WERI-Rb-1 (cell line): ENCODE measurements around the gene MITF.
A peak's percentile ranks its signal among the peaks of the same experiment; 100 is the strongest.
"Not testable (repeated sequence)": the region's sequence is repeated elsewhere in the genome, so short reads cannot be mapped to it uniquely, and the experiment has no call there.

Experiments
- DNase-seq: peaks from one replicate; pipeline ENCODE4 v3.0.0-alpha.2; 2020
- H3K27ac ChIP-seq: fragments of 250-450 bp; sonication (Bioruptor Pico); 2 replicates; pipeline ENCODE4 v1.5.1; 2020; ENCODE audit warnings: mild to moderate bottlenecking, moderate library complexity
- H3K27me3 ChIP-seq: fragments of 250-450 bp; sonication (Bioruptor Pico); 2 replicates; pipeline ENCODE4 v1.5.1; 2021; ENCODE audit warnings: mild to moderate bottlenecking, low read depth, moderate library complexity; ENCODE audit not compliant: insufficient read depth, severe bottlenecking
- H3K36me3 ChIP-seq: fragments of 250-450 bp; sonication (Bioruptor Pico); 2 replicates; pipeline ENCODE4 v1.5.1; 2020; ENCODE audit warnings: mild to moderate bottlenecking, moderate library complexity
- H3K4me3 ChIP-seq: 2 replicates; pipeline ENCODE4 v1.5.1; 2011; ENCODE audit warnings: low read depth, mild to moderate bottlenecking, control low read depth, low read length
- H3K9me3 ChIP-seq: fragments of 250-450 bp; sonication (Bioruptor Pico); 2 replicates; pipeline ENCODE4 v1.5.1; 2021; ENCODE audit warnings: mild to moderate bottlenecking, moderate library complexity; ENCODE audit not compliant: severe bottlenecking
- TF ChIP-seq, protein P1 (sequence below): IDR thresholded peaks from 2 replicates; pipeline ENCODE4 v1.5.1; 2011; ENCODE audit warnings: low read depth, mild to moderate bottlenecking, control low read depth, inconsistent platforms, low read length

MITF gene

DNA sequence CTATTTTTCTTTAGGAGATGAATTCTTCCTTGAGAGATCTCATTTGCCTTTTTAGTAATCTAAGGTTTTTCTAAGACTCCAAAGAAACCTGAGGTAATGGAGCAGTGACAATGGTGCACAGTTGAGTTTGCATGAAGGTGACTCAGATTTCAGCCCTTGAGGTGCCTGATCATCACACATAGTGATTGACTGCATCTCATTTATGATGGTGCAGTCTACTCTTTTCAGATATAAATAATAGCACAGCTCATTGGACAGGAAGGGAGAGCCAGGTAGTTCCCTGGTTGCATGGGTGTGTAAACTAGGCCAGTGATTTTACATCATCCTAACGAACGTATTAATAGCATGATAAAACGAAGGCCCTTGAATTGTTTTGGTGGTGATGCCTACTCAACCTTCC, 174.2 kb downstream of the MITF start:
- no peak for DNase-seq
- TF ChIP-seq, protein P1, sequence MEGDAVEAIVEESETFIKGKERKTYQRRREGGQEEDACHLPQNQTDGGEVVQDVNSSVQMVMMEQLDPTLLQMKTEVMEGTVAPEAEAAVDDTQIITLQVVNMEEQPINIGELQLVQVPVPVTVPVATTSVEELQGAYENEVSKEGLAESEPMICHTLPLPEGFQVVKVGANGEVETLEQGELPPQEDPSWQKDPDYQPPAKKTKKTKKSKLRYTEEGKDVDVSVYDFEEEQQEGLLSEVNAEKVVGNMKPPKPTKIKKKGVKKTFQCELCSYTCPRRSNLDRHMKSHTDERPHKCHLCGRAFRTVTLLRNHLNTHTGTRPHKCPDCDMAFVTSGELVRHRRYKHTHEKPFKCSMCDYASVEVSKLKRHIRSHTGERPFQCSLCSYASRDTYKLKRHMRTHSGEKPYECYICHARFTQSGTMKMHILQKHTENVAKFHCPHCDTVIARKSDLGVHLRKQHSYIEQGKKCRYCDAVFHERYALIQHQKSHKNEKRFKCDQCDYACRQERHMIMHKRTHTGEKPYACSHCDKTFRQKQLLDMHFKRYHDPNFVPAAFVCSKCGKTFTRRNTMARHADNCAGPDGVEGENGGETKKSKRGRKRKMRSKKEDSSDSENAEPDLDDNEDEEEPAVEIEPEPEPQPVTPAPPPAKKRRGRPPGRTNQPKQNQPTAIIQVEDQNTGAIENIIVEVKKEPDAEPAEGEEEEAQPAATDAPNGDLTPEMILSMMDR, result no peak

GRCh38 chr3:69914395-69914794, 175.1 kb downstream of the MITF start:
- Histone ChIP-seq H3K9me3 (no peaks in the 10 kb centered on the region), H3K4me3 (no peak overlapping the region), H3K27me3 (no peaks in the 10 kb centered on the region), H3K36me3 (no peaks in the 10 kb centered on the region), H3K27ac (no peak overlapping the region)
- TF ChIP-seq, protein P1, result no peak
- DNase-seq, result no peak

More for the DNA sequence above, 174.2 kb downstream of the MITF start:
- Histone ChIP-seq H3K4me3 (no peak overlapping the region), H3K9me3 (no peaks in the 10 kb centered on the region), H3K27ac (no peak overlapping the region), H3K27me3 (no peaks in the 10 kb centered on the region), H3K36me3 (no peaks in the 10 kb centered on the region)

- Histone ChIP-seq H3K4me3 (no peak overlapping the region), H3K36me3 (no peaks in the 10 kb centered on the region)
Measured at GRCh38 chr3:69915726-69916125, 176.5 kb downstream of the MITF start.

DNA sequence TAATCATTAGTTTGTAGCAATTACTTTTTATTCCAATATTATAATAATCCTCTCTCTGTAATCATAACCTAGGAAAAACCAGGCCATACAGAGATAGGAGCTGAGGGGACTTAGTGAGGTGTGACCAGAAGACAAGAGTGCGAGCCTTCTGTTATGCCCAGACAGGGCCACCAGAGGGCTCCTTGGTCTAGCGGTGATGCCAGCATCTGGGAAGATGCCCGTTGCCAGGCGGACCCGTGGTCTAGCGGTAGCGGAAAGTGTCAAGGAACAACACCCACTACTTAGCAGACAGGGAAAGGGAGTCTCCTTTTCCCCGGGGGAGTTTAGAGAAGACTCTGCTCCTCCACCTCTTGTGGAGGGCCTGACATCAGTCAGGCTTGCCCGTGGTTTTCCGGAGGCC, 180.7 kb downstream of the MITF start:
- peak; percentile 8 for DNase-seq
- not testable (repeated sequence) for H3K9me3 ChIP-seq, H3K4me3 ChIP-seq, H3K36me3 ChIP-seq, H3K27ac ChIP-seq, H3K27me3 ChIP-seq
- TF ChIP-seq, protein P1, result peak; percentile 49

More at GRCh38 chr3:69915726-69916125, 176.5 kb downstream of the MITF start:
- no peak for DNase-seq
- no peaks in the 10 kb centered on the region for H3K9me3 ChIP-seq
- TF ChIP-seq, protein P1, result no peak
- H3K27me3 ChIP-seq, result no peaks in the 10 kb centered on the region
- no peak overlapping the region for H3K27ac ChIP-seq

DNA sequence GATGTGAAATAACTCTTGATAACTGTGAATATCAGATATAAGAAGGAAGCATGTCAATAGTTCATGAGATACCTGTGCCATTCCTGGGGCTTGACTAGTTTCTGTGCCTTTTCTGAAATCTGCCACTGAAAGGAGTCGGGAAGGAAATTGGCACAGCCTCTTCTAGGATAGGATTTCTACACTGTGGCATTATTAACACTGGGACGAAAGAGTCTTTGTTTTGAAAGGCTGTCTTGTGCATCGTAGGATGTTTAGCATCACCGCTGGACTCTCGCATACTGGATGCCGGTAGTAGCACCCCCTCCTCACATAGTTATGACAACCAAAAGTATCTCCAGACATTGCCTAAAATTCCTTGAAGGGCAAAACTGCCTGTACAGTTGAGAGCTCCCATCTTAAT, 182.4 kb downstream of the MITF start:
- Histone ChIP-seq H3K4me3 (no peak overlapping the region), H3K36me3 (no peaks in the 10 kb centered on the region), H3K9me3 (no peaks in the 10 kb centered on the region), H3K27me3 (no peaks in the 10 kb centered on the region), H3K27ac (no peak overlapping the region)
- TF ChIP-seq, protein P1, result no peak
- DNase-seq, result no peak

DNA sequence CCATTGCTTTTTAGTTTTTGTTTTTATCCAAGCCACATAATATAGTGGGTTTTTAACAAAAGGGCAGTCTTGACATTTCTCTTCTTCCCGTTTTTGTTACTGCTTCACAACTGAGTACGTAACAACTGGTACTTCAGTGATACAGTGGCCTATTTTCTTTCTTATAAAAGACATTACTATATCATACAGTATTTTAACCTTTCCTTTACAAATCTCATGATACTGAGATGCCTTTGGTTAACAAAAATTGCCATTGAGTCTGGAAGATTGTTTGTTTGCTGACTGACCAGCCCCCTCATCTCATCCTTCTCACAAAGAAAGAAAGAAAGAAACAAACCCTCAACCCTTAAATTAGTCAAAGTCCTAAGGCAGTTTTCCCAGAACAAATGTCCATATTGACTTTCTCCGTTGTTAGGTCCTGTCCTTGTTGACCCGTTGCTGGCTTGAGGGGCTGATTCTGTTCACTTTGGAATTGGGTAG, 183.3 kb downstream of the MITF start:
- Histone ChIP-seq H3K9me3 (no peaks in the 10 kb centered on the region), H3K27ac (no peak overlapping the region), H3K4me3 (no peak overlapping the region), H3K36me3 (no peaks in the 10 kb centered on the region), H3K27me3 (no peaks in the 10 kb centered on the region)
- TF ChIP-seq, protein P1, result no peak
- no peak for DNase-seq
